Endothelial cell of hepatic sinusoid (primary cell): ENCODE measurements around the gene PAX9.

ENCODE experiments used
- in situ Hi-C: cut with HindIII; loops from 2 replicates; pipeline ENCODE4 v1.10.0; 2017; ENCODE audit warnings: low sequenced_read_pairs

The PAX9 gene

GRCh38 chr14:36655571-36655962 is 6.1 kb upstream of the PAX9 start:
- in situ Hi-C loops = loop anchor here (25.0 kb wide), 1 partner anchor 457 kb away; no protein-coding TSS in a partner anchor

GRCh38 chr14:36655963-36656686 is 5.5 kb upstream of the PAX9 start:
- in situ Hi-C loops = loop anchor here (25.0 kb wide), 1 partner anchor 456 kb away; no protein-coding TSS in a partner anchor

GRCh38 chr14:36656687-36657398 is 4.8 kb upstream of the PAX9 start:
- in situ Hi-C loops = loop anchor here (25.0 kb wide), 1 partner anchor 455 kb away; no protein-coding TSS in a partner anchor

- in situ Hi-C loops = loop anchor here (25.0 kb wide), 1 partner anchor 455 kb away; no protein-coding TSS in a partner anchor
Measured at GRCh38 chr14:36657399-36658122, 4.1 kb upstream of the PAX9 start.

- in situ Hi-C loops = loop anchor here (25.0 kb wide), 1 partner anchor 454 kb away; no protein-coding TSS in a partner anchor
Measured at GRCh38 chr14:36658123-36659009, 3.3 kb upstream of the PAX9 start.

- in situ Hi-C loops = loop anchor here (25.0 kb wide), 1 partner anchor 453 kb away; no protein-coding TSS in a partner anchor
Measured at GRCh38 chr14:36659010-36659821, 2.4 kb upstream of the PAX9 start.

GRCh38 chr14:36659822-36660735 is 1.6 kb upstream of the PAX9 start:
- in situ Hi-C loops = loop anchor here (25.0 kb wide), 1 partner anchor 452 kb away; no protein-coding TSS in a partner anchor

- in situ Hi-C loops = loop anchor here (25.0 kb wide), 1 partner anchor 451 kb away; no protein-coding TSS in a partner anchor
Measured at GRCh38 chr14:36660736-36661505, 739 bp upstream of the PAX9 start.

GRCh38 chr14:36662258-36662542 is 540 bp downstream of the PAX9 start:
- in situ Hi-C loops = loop anchor here (25.0 kb wide), 1 partner anchor 450 kb away; no protein-coding TSS in a partner anchor

GRCh38 chr14:36662543-36663403 is 1.1 kb downstream of the PAX9 start:
- in situ Hi-C loops = loop anchor here (25.0 kb wide), 1 partner anchor 450 kb away; no protein-coding TSS in a partner anchor

- in situ Hi-C loops = loop anchor here (25.0 kb wide), 1 partner anchor 449 kb away; no protein-coding TSS in a partner anchor
Measured at GRCh38 chr14:36663404-36664321, 2.0 kb downstream of the PAX9 start.

- in situ Hi-C loops = loop anchor here (25.0 kb wide), 1 partner anchor 448 kb away; no protein-coding TSS in a partner anchor
Measured at GRCh38 chr14:36664322-36665193, 2.9 kb downstream of the PAX9 start.

- in situ Hi-C loops = loop anchor here (25.0 kb wide), 1 partner anchor 446 kb away; no protein-coding TSS in a partner anchor
Measured at GRCh38 chr14:36665887-36666415, 4.3 kb downstream of the PAX9 start.
